ENCODE data around the gene TRAPPC3. TPM values are rescaled to one million over a fixed set of nuclear protein-coding genes. Genes with fewer than 3 reads are reported as not detected.

TRAPPC3 gene
- total RNA-seq, 1 experiment from 2014 or later = 119 TPM

DNA sequence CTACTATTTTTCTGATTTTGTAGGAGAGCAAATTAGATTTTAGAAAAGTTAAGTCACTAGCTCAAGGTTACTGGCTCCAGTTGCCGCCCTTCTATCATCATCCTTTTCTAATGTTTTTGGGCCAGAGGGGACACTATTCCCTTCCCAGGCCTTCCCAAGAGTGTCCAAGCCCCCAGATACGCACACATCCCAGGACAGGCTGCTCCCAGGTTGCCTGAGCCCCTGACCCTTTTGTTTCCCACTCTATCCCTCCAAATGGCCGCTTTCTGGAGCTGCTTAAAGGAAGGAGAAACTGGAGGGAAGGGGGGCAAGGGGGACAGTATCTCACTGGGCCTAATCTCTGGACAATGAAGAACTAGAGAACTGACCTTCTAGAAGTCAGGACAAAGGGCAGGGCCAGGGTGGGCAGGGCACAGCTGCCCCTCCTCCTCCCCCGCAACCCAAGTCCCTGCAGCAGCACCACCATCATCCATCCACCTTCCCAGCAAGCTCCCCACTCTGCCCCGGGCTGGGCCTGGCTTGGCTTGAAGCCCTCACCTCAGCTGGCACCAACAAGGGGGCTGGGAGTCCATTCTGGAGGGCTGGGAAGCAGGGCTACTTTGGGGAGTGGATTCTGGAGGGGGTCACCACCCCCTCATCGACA lies 5.6 kb upstream of the TRAPPC3 start:
- Histone ChIP-seq H3K9me3 (ENCODE audit: low read length) (no peaks in the 10 kb centered on the region), H3K4me1 (ENCODE audit: insufficient read depth, low read length) (peaks cover 48% of the 10 kb centered on the region), H3K9me2 (replicated peaks; ENCODE audit: low read length) (no peaks in the 10 kb centered on the region), H3K9ac (ENCODE audit: low read length) (peak overlapping the region; percentile 94), H3K27me3 (ENCODE audit: low read length) (no peaks in the 10 kb centered on the region), H2AFZ (ENCODE audit: low read length) (peak overlapping the region; percentile 92), H3K4me3 (ENCODE audit: low read length) (peak overlapping the region; percentile 93), H4K20me1 (ENCODE audit: low read length) (peaks cover 17% of the 10 kb centered on the region), H3K79me2 (ENCODE audit: low read length) (peaks cover 39% of the 10 kb centered on the region), H3F3A (ENCODE audit: low read length, unreplicated experiment) (no peaks in the 10 kb centered on the region), H3K36me3 (ENCODE audit: low read depth, low read length) (no peaks in the 10 kb centered on the region; the same call in 1 of the 2 replicates), H3K4me2 (ENCODE audit: low read length) (peak overlapping the region; percentile 99), H3K27ac (ENCODE audit: low read length) (peak overlapping the region; percentile 65)
- DNase-seq (no peak), ATAC-seq (no peak)
- intact Hi-C loops (cut with micrococcal nuclease) = no loop called here
- TF ChIP-seq CTCF (conservative IDR thresholded peaks at IDR 0.05; ENCODE audit: low read depth, low read length) = no peak
- no peak for TF ChIP-seq EZH2 (IDR thresholded peaks at IDR 0.05; ENCODE audit: low read length, unreplicated experiment)
- no peak for TF ChIP-seq EZH2phosphoT487 (IDR thresholded peaks at IDR 0.05; ENCODE audit: borderline replicate concordance, low read length)
- ChIA-PET POLR2A (ENCODE audit: unreplicated experiment) (no interaction called here), CTCF (no interaction called here)
- BruUV-seq (replicated peaks) = no TSS peak

DNA sequence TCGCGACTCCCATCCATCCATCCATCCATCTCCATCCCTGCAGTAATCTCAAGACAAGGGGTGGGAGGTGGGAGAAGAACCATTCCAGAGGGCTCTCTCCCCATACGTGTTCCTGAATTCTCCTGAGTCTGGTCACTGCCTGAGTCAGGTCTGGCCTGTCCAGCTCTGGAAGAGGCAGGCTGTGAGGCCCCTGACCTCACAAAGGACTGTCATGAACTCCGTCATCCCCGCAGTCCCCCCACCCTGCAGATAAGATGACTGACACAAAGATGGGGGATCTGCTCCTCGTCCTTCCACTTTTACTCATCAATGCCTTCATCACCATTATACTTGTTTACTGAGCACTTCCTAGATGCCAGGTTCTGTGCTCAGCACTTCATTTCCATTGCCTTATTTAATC lies 5.0 kb upstream of the TRAPPC3 start:
- peaks cover 17% of the 10 kb centered on the region for H4K20me1 ChIP-seq (ENCODE audit: low read length)
- no peaks in the 10 kb centered on the region for H3K9me3 ChIP-seq (ENCODE audit: low read length)
- intact Hi-C loops (cut with micrococcal nuclease) = no loop called here
- no TSS peak for BruUV-seq (replicated peaks)
- DNase-seq (no peak), ATAC-seq (no peak)
- H3K9ac ChIP-seq (ENCODE audit: low read length) = no peak overlapping the region
- no peaks in the 10 kb centered on the region for H3K27me3 ChIP-seq (ENCODE audit: low read length)
- POLR2A ChIA-PET (ENCODE audit: unreplicated experiment) = no interaction called here
- no peak overlapping the region for H3K4me2 ChIP-seq (ENCODE audit: low read length)
- peaks cover 45% of the 10 kb centered on the region for H3K4me1 ChIP-seq (ENCODE audit: insufficient read depth, low read length)
- no peaks in the 10 kb centered on the region for H3F3A ChIP-seq (ENCODE audit: low read length, unreplicated experiment)
- H3K4me3 ChIP-seq (ENCODE audit: low read length) = no peak overlapping the region
- CTCF ChIA-PET = no interaction called here
- H3K36me3 ChIP-seq (ENCODE audit: low read depth, low read length) = no peaks in the 10 kb centered on the region; the same call in 1 of the 2 replicates
- no peak overlapping the region for H2AFZ ChIP-seq (ENCODE audit: low read length)
- H3K27ac ChIP-seq (ENCODE audit: low read length) = no peak overlapping the region
- peaks cover 33% of the 10 kb centered on the region for H3K79me2 ChIP-seq (ENCODE audit: low read length)
- no peak for TF ChIP-seq CTCF (conservative IDR thresholded peaks at IDR 0.05; ENCODE audit: low read depth, low read length)
- TF ChIP-seq EZH2 (IDR thresholded peaks at IDR 0.05; ENCODE audit: low read length, unreplicated experiment) = no peak
- no peak for TF ChIP-seq EZH2phosphoT487 (IDR thresholded peaks at IDR 0.05; ENCODE audit: borderline replicate concordance, low read length)
- H3K9me2 ChIP-seq (replicated peaks; ENCODE audit: low read length) = no peaks in the 10 kb centered on the region

DNA sequence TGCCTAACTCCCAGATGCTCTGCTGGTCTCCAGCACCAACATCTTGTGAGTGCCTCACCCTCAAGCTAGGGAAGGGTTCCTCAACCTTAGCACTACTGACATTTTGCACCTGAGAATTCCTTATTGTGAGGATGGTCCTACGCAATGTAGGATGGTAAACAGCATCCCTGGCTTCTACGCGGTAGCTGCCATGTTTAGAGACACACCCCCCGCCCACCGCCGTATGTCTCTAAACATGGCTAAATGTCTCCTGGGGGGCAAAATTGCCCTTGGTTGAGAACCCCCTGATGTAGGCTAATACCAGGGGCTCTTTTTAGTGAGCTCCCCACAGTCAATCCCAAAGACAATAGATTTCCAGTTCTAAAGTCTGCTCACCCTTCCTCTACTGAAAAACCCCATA lies 4.2 kb upstream of the TRAPPC3 start:
- TF ChIP-seq EZH2phosphoT487 (IDR thresholded peaks at IDR 0.05; ENCODE audit: borderline replicate concordance, low read length) (no peak), EZH2 (IDR thresholded peaks at IDR 0.05; ENCODE audit: low read length, unreplicated experiment) (no peak), CTCF (conservative IDR thresholded peaks at IDR 0.05; ENCODE audit: low read depth, low read length) (no peak)
- Histone ChIP-seq H3K9me3 (ENCODE audit: low read length) (no peaks in the 10 kb centered on the region), H3F3A (ENCODE audit: low read length, unreplicated experiment) (no peaks in the 10 kb centered on the region), H4K20me1 (ENCODE audit: low read length) (peaks cover 18% of the 10 kb centered on the region), H3K4me1 (ENCODE audit: insufficient read depth, low read length) (peaks cover 42% of the 10 kb centered on the region), H3K9me2 (replicated peaks; ENCODE audit: low read length) (no peaks in the 10 kb centered on the region), H3K79me2 (ENCODE audit: low read length) (peaks cover 34% of the 10 kb centered on the region), H3K9ac (ENCODE audit: low read length) (no peak overlapping the region), H3K4me3 (ENCODE audit: low read length) (no peak overlapping the region), H3K27me3 (ENCODE audit: low read length) (no peaks in the 10 kb centered on the region), H2AFZ (ENCODE audit: low read length) (no peak overlapping the region), H3K27ac (ENCODE audit: low read length) (no peak overlapping the region), H3K4me2 (ENCODE audit: low read length) (no peak overlapping the region), H3K36me3 (ENCODE audit: low read depth, low read length) (no peaks in the 10 kb centered on the region; the same call in 1 of the 2 replicates)
- ATAC-seq (no peak), DNase-seq (no peak)
- POLR2A ChIA-PET (ENCODE audit: unreplicated experiment) = no interaction called here
- no TSS peak for BruUV-seq (replicated peaks)
- CTCF ChIA-PET = no interaction called here
- intact Hi-C loops (cut with micrococcal nuclease) = no loop called here
